OCI-LY1 (cell line): ENCODE results near the gene UBQLN3.

Experiments used
- H2AFZ ChIP-seq: fragments of 200-600 bp; sonication (generic), shearing (Covaris generic); 2 replicates; pipeline ENCODE4 v1.6.0; 2014; ENCODE audit warnings: antibody characterized with exemption, mild to moderate bottlenecking, low read length
- H3F3A ChIP-seq: fragments of 200-600 bp; sonication (generic), shearing (Covaris generic); 2 replicates; pipeline ENCODE4 v1.6.0; 2014; ENCODE audit warnings: mild to moderate bottlenecking, antibody characterized with exemption, low read length, moderate library complexity; ENCODE audit not compliant: insufficient read depth
- H3K27ac ChIP-seq: fragments of 200-600 bp; sonication (generic); 2 replicates; pipeline ENCODE4 v1.5.1; 2014; ENCODE audit warnings: low read length, mixed run types, mild to moderate bottlenecking, low read depth; ENCODE audit not compliant: poor library complexity, severe bottlenecking
- H3K27me3 ChIP-seq: fragments of 200-600 bp; sonication (generic); 2 replicates; pipeline ENCODE4 v1.6.0; 2014; ENCODE audit warnings: antibody characterized with exemption, mild to moderate bottlenecking, low read length, moderate library complexity; ENCODE audit not compliant: insufficient read depth
- H3K36me3 ChIP-seq: fragments of 200-600 bp; sonication (generic); 2 replicates; pipeline ENCODE4 v1.6.1; 2014; ENCODE audit warnings: mild to moderate bottlenecking, antibody characterized with exemption, low read length, moderate library complexity, mixed read lengths; ENCODE audit not compliant: insufficient read depth
- H3K4me1 ChIP-seq: fragments of 200-600 bp; sonication (generic); 2 replicates; pipeline ENCODE4 v1.5.1; 2014; ENCODE audit warnings: mild to moderate bottlenecking, low read length, moderate library complexity; ENCODE audit not compliant: insufficient read depth, severe bottlenecking
- H3K4me2 ChIP-seq: fragments of 200-600 bp; sonication (generic), shearing (Covaris generic); 2 replicates; pipeline ENCODE4 v1.6.1; 2014; ENCODE audit warnings: low read length
- H3K4me3 ChIP-seq: fragments of 200-600 bp; sonication (generic); 2 replicates; pipeline ENCODE4 v1.5.1; 2014; ENCODE audit warnings: low read length, low read depth, mild to moderate bottlenecking, mixed read lengths; ENCODE audit not compliant: poor library complexity, severe bottlenecking
- H3K79me2 ChIP-seq: fragments of 200-600 bp; shearing (Covaris generic); 2 replicates; pipeline ENCODE4 v1.6.1; 2016; ENCODE audit warnings: mixed run types, low read length, mixed read lengths; ENCODE audit not compliant: insufficient read depth
- H3K9ac ChIP-seq: fragments of 200-600 bp; sonication (generic), shearing (Covaris generic); 2 replicates; pipeline ENCODE4 v1.6.1; 2014; ENCODE audit warnings: mild to moderate bottlenecking, low read length, mixed read lengths
- H3K9me2 ChIP-seq: fragments of 200-600 bp; sonication (generic), shearing (Covaris generic); 2 replicates; pipeline ENCODE4 v1.6.1; 2014; ENCODE audit warnings: low read depth, mild to moderate bottlenecking, low read length, mixed read lengths
- H3K9me3 ChIP-seq: fragments of 200-600 bp; shearing (Covaris generic); 2 replicates; pipeline ENCODE4 v1.6.1; 2014; ENCODE audit warnings: low read length, mixed read lengths
- H4K20me1 ChIP-seq: fragments of 200-600 bp; sonication (generic), shearing (Covaris generic); 2 replicates; pipeline ENCODE4 v1.6.0; 2016; ENCODE audit warnings: mild to moderate bottlenecking, low read length; ENCODE audit not compliant: insufficient read depth
- CTCF ChIP-seq: fragments of 200-600 bp; sonication (generic), shearing (Covaris generic); IDR thresholded peaks from 2 replicates; pipeline ENCODE4 v1.5.1; 2017; ENCODE audit warnings: mild to moderate bottlenecking, antibody characterized with exemption, low read length, moderate library complexity, mixed read lengths
- EZH2 ChIP-seq: fragments of 200-600 bp; sonication (generic), shearing (Covaris generic); IDR thresholded peaks from 2 replicates; pipeline ENCODE4 v1.8.0; 2017; ENCODE audit warnings: borderline replicate concordance, mixed run types, mild to moderate bottlenecking, antibody characterized with exemption, low read length, moderate library complexity, mixed read lengths

The UBQLN3 gene

GRCh38 chr11:5521540-5521939 is 11.8 kb upstream of the UBQLN3 start:
- Histone ChIP-seq H3K4me3 (no peak overlapping the region), H3K36me3 (no peaks in the 10 kb centered on the region), H3K27ac (no peak overlapping the region), H3K9me2 (no peaks in the 10 kb centered on the region), H3F3A (no peaks in the 10 kb centered on the region), H3K79me2 (no peaks in the 10 kb centered on the region), H4K20me1 (no peaks in the 10 kb centered on the region), H2AFZ (no peak overlapping the region), H3K4me2 (no peak overlapping the region), H3K9me3 (no peaks in the 10 kb centered on the region), H3K27me3 (no peaks in the 10 kb centered on the region), H3K9ac (no peak overlapping the region), H3K4me1 (no peaks in the 10 kb centered on the region)
- no peak for TF ChIP-seq EZH2

GRCh38 chr11:5516599-5516998 is 6.8 kb upstream of the UBQLN3 start, which contains the start of gene UBQLNL:
TSS of gene UBQLNL (minus strand) at chr11:5516699. CDS start at chr11:5516441, 258 bp downstream.
- Histone ChIP-seq H3K9ac (no peak within 1 kb of the TSS), H3F3A (no peaks in the 10 kb centered on the region)
- no peak for TF ChIP-seq EZH2
- no peak for TF ChIP-seq CTCF

GRCh38 chr11:5514841-5515240 is 5.1 kb upstream of the UBQLN3 start:
- H3K27ac ChIP-seq = no peak overlapping the region
- no peaks in the 10 kb centered on the region for H3F3A ChIP-seq
- H3K4me2 ChIP-seq = no peak overlapping the region
- no peaks in the 10 kb centered on the region for H3K36me3 ChIP-seq
- no peaks in the 10 kb centered on the region for H3K4me1 ChIP-seq
- H3K27me3 ChIP-seq = no peaks in the 10 kb centered on the region; the same call in 1 of the 2 replicates
- H3K9me3 ChIP-seq = no peaks in the 10 kb centered on the region
- H3K79me2 ChIP-seq = no peaks in the 10 kb centered on the region
- H2AFZ ChIP-seq = no peak overlapping the region
- H3K9me2 ChIP-seq = no peaks in the 10 kb centered on the region
- TF ChIP-seq EZH2 = no peak
- no peak for TF ChIP-seq CTCF
- no peak overlapping the region for H3K4me3 ChIP-seq
- H3K9ac ChIP-seq = no peak overlapping the region
- no peaks in the 10 kb centered on the region for H4K20me1 ChIP-seq

More at GRCh38 chr11:5516599-5516998, 6.8 kb upstream of the UBQLN3 start, which contains the start of gene UBQLNL:
- H3K4me3 ChIP-seq = no peak within 1 kb of the TSS
- no peaks in the 10 kb centered on the region for H3K9me3 ChIP-seq
- H3K4me2 ChIP-seq = no peak within 1 kb of the TSS
- no peaks in the 10 kb centered on the region for H3K4me1 ChIP-seq
- no peaks in the 10 kb centered on the region for H3K27me3 ChIP-seq
- no peaks in the 10 kb centered on the region for H3K36me3 ChIP-seq
- H4K20me1 ChIP-seq = no peaks in the 10 kb centered on the region
- H3K27ac ChIP-seq = no peak within 1 kb of the TSS
- H3K79me2 ChIP-seq = no peaks in the 10 kb centered on the region
- no peaks in the 10 kb centered on the region for H3K9me2 ChIP-seq
- no peak within 1 kb of the TSS for H2AFZ ChIP-seq

GRCh38 chr11:5508605-5509004 is 1.2 kb downstream of the UBQLN3 start:
- Histone ChIP-seq H3K4me3 (no peak overlapping the region), H3K27me3 (no peaks in the 10 kb centered on the region; the same call in 1 of the 2 replicates), H3K4me2 (no peak overlapping the region), H3K36me3 (no peaks in the 10 kb centered on the region), H3F3A (no peaks in the 10 kb centered on the region), H4K20me1 (no peaks in the 10 kb centered on the region), H3K9me2 (no peaks in the 10 kb centered on the region), H3K9me3 (no peaks in the 10 kb centered on the region), H3K9ac (no peak overlapping the region), H2AFZ (no peak overlapping the region), H3K79me2 (no peaks in the 10 kb centered on the region), H3K27ac (no peak overlapping the region), H3K4me1 (no peaks in the 10 kb centered on the region)
- TF ChIP-seq CTCF (no peak), EZH2 (no peak)
